ENCODE measurements around the gene FOXB1. TPM values are rescaled to one million over a fixed set of nuclear protein-coding genes. Genes with fewer than 3 reads are reported as not detected.

Gene FOXB1
- total and polyA plus RNA-seq, 9 of the 15 experiments (the other 6 are each of a cell fraction or from before 2014, with no cell fraction given), result not detected

DNA sequence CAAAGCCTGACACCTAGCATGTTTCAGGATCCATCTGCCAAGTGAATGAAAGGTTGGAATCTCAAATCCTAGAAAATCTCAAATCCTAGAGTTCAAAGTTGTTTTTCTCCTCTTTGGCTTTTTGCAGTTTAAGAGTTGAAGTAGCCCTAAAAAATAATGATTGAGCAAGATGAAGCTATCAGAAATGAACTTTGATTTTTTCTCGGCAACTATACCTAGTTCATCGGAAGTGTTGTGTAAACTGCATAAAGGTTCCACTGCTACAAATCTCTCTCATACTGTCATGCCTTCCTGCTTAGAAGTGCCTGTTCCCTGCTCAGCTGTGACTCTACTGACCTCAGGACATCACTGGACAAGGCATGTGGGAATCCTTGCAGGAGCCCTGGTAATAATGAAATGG is 35.8 kb upstream of the FOXB1 start:
- ATAC-seq (no peak), FAIRE-seq (no peak), DNase-seq (ENCODE audit: extremely low read depth in 1 of 4, low spot score in 3 of 4) (no peak)
- H3K4me1 ChIP-seq (replicated peaks in 1 of 2; ENCODE audit: control insufficient read depth in 2 of 2, insufficient read depth in 2 of 2, low read length in 2 of 2), result no peaks in the 10 kb centered on the region
- no TSS peak for BruUV-seq (replicated peaks)
- 0% methylated on average over 2 of the region's 2 CpGs for WGBS (ENCODE audit: insufficient coverage, low coverage, missing lambda C conversion rate)
- CTCF ChIA-PET (ENCODE audit: low intra/inter-chr PET ratio), result no interaction called here
- no peaks in the 10 kb centered on the region for H3K9me3 ChIP-seq (replicated peaks; ENCODE audit: control insufficient read depth, insufficient read depth, low read depth, low read length)
- H3K36me3 ChIP-seq (ENCODE audit: control insufficient read depth, insufficient read depth, low read length), result no peaks in the 10 kb centered on the region
- H3K79me2 ChIP-seq (ENCODE audit: control insufficient read depth, insufficient read depth, low read length), result no peaks in the 10 kb centered on the region
- no peak overlapping the region for H3K27ac ChIP-seq (ENCODE audit: extremely low read depth, low read depth, low read length)
- H3K27me3 ChIP-seq (ENCODE audit: control insufficient read depth in 2 of 2, insufficient read depth in 2 of 2, low read length in 2 of 2), result no peaks in the 10 kb centered on the region
- POLR2A ChIA-PET, result no interaction called here
- no peaks in the 10 kb centered on the region for H4K20me1 ChIP-seq (replicated peaks; ENCODE audit: control insufficient read depth, insufficient read depth, low read length)
- H3K9ac ChIP-seq (ENCODE audit: insufficient read depth in 1 of 2, low read depth in 2 of 2, low read length in 2 of 2), result no peak overlapping the region
- H3K4me3 ChIP-seq, result no peak overlapping the region
- H3K9me1 ChIP-seq (ENCODE audit: control insufficient read depth, insufficient read depth, low read length), result no peaks in the 10 kb centered on the region
- H3K4me2 ChIP-seq (ENCODE audit: insufficient read depth, low read length), result no peak overlapping the region
- intact Hi-C loops (cut with micrococcal nuclease), result no loop called here
- H2AFZ ChIP-seq (ENCODE audit: low read depth, low read length), result no peak overlapping the region
- in situ Hi-C loops (cut with MboI), result no loop called here
- TF ChIP-seq HNRNPL (IDR thresholded peaks at IDR 0.05; ENCODE audit: low read depth, low read length), result no peak
- no peak for TF ChIP-seq NR2C1 (IDR thresholded peaks at IDR 0.05)
- no peak for TF ChIP-seq NR2C1 (tag; IDR thresholded peaks at IDR 0.05)
- TF ChIP-seq, protein P1, sequence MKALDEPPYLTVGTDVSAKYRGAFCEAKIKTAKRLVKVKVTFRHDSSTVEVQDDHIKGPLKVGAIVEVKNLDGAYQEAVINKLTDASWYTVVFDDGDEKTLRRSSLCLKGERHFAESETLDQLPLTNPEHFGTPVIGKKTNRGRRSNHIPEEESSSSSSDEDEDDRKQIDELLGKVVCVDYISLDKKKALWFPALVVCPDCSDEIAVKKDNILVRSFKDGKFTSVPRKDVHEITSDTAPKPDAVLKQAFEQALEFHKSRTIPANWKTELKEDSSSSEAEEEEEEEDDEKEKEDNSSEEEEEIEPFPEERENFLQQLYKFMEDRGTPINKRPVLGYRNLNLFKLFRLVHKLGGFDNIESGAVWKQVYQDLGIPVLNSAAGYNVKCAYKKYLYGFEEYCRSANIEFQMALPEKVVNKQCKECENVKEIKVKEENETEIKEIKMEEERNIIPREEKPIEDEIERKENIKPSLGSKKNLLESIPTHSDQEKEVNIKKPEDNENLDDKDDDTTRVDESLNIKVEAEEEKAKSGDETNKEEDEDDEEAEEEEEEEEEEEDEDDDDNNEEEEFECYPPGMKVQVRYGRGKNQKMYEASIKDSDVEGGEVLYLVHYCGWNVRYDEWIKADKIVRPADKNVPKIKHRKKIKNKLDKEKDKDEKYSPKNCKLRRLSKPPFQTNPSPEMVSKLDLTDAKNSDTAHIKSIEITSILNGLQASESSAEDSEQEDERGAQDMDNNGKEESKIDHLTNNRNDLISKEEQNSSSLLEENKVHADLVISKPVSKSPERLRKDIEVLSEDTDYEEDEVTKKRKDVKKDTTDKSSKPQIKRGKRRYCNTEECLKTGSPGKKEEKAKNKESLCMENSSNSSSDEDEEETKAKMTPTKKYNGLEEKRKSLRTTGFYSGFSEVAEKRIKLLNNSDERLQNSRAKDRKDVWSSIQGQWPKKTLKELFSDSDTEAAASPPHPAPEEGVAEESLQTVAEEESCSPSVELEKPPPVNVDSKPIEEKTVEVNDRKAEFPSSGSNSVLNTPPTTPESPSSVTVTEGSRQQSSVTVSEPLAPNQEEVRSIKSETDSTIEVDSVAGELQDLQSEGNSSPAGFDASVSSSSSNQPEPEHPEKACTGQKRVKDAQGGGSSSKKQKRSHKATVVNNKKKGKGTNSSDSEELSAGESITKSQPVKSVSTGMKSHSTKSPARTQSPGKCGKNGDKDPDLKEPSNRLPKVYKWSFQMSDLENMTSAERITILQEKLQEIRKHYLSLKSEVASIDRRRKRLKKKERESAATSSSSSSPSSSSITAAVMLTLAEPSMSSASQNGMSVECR (CRISPR knock-in tag; IDR thresholded peaks at IDR 0.05), result no peak
- no peak for TF ChIP-seq TSHZ1 (CRISPR knock-in tag; IDR thresholded peaks at IDR 0.05)
- TF ChIP-seq RBM22 (IDR thresholded peaks at IDR 0.05; ENCODE audit: low read depth, low read length, poor library complexity, severe bottlenecking), result no peak
- TF ChIP-seq KAT2B (IDR thresholded peaks at IDR 0.05; ENCODE audit: low read depth, low read length), result no peak
- no peak for TF ChIP-seq HMG20A (CRISPR knock-in tag; conservative IDR thresholded peaks at IDR 0.05)
- TF ChIP-seq STAG1 (CRISPR knock-in tag; IDR thresholded peaks at IDR 0.05; ENCODE audit: borderline replicate concordance), result no peak
- no peak for TF ChIP-seq FOXA3 (CRISPR knock-in tag; conservative IDR thresholded peaks at IDR 0.05 in 1 of 2, IDR thresholded peaks at IDR 0.05 in 1 of 2)
- TF ChIP-seq ETV6 (IDR thresholded peaks at IDR 0.05; ENCODE audit: borderline replicate concordance in 1 of 2, low read depth in 2 of 2, low read length in 1 of 2), result no peak
- TF ChIP-seq ETV6 (CRISPR knock-in tag; IDR thresholded peaks at IDR 0.05; ENCODE audit: borderline replicate concordance), result no peak
- TF ChIP-seq, protein P2, sequence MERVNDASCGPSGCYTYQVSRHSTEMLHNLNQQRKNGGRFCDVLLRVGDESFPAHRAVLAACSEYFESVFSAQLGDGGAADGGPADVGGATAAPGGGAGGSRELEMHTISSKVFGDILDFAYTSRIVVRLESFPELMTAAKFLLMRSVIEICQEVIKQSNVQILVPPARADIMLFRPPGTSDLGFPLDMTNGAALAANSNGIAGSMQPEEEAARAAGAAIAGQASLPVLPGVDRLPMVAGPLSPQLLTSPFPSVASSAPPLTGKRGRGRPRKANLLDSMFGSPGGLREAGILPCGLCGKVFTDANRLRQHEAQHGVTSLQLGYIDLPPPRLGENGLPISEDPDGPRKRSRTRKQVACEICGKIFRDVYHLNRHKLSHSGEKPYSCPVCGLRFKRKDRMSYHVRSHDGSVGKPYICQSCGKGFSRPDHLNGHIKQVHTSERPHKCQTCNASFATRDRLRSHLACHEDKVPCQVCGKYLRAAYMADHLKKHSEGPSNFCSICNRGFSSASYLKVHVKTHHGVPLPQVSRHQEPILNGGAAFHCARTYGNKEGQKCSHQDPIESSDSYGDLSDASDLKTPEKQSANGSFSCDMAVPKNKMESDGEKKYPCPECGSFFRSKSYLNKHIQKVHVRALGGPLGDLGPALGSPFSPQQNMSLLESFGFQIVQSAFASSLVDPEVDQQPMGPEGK (CRISPR knock-in tag; IDR thresholded peaks at IDR 0.05; ENCODE audit: borderline replicate concordance), result no peak
